H1 (cell line): ENCODE measurements around the gene RBM4B. TPM values are rescaled to one million over a fixed set of nuclear protein-coding genes. Genes with fewer than 3 reads are reported as not detected.

ENCODE experiments used
- CTCF ChIA-PET: fragments of 300-600 bp; sonication (Branson Sonifier 250); formaldehyde crosslinking; loops from one replicate; lab custom pipeline; 2021; ENCODE audit not compliant: partially characterized antibody; lab: Charles Lee
- POLR2A ChIA-PET: fragments of 300-600 bp; sonication (Branson Sonifier 250); formaldehyde crosslinking; loops from one replicate; lab custom pipeline; 2021; ENCODE audit warnings: inconsistent platforms; ENCODE audit not compliant: partially characterized antibody; lab: Charles Lee
- DNase-seq, 2 experiments: peaks; one replicate each; pipeline versions ENCODE4 v3.0.0 to v3.0.0-alpha.2; 2010 to 2022; ENCODE audit warnings: low spot score in 2 of 2, low read depth in 1 of 2, mixed read lengths in 1 of 2
- FAIRE-seq: peaks from 2 replicates; lab custom pipeline; 2011; peaks lifted over from hg19 to GRCh38; lab: Jason Lieb, UNC
- H2AFZ ChIP-seq: 2 replicates; pipeline ENCODE4 v1.8.1; 2012; ENCODE audit warnings: low read length, inconsistent platforms
- H2AK5ac ChIP-seq: 2 replicates; pipeline ENCODE4 v1.6.1; 2013; ENCODE audit warnings: low read depth, low read length
- H2BK120ac ChIP-seq: replicated peaks from 2 replicates; pipeline ENCODE3; 2013; ENCODE audit warnings: low read depth, low read length, inconsistent platforms
- H2BK12ac ChIP-seq: 2 replicates; pipeline ENCODE4 v1.6.1; 2013; ENCODE audit warnings: low read depth, low read length
- H2BK15ac ChIP-seq: 2 replicates; pipeline ENCODE4 v1.6.1; 2013; ENCODE audit warnings: low read length
- H2BK20ac ChIP-seq: 2 replicates; pipeline ENCODE4 v1.6.1; 2013; ENCODE audit warnings: low read length
- H2BK5ac ChIP-seq: 2 replicates; pipeline ENCODE4 v1.6.1; 2013; ENCODE audit warnings: low read depth, low read length
- H3K14ac ChIP-seq: 2 replicates; pipeline ENCODE4 v1.6.1; 2013; ENCODE audit warnings: inconsistent platforms; ENCODE audit not compliant: insufficient read length
- H3K18ac ChIP-seq: 2 replicates; pipeline ENCODE4 v1.6.1; 2013; ENCODE audit warnings: low read length; ENCODE audit errors: extremely low read depth
- H3K23ac ChIP-seq: 2 replicates; pipeline ENCODE4 v1.6.1; 2013; ENCODE audit warnings: inconsistent platforms; ENCODE audit not compliant: insufficient read length
- H3K23me2 ChIP-seq: 2 replicates; pipeline ENCODE4 v1.6.1; 2013; ENCODE audit warnings: low read depth, low read length
- H3K27ac ChIP-seq: 2 replicates; pipeline ENCODE4 v1.6.1; 2011; ENCODE audit warnings: low read depth, low read length, inconsistent platforms
- H3K27me3 ChIP-seq, 4 experiments: replicated peaks in 1 of 4; 1 replicate in 1 of 4; 2 replicates in 3 of 4; pipeline versions ENCODE4 v1.6.1 to v1.8.1; 2011 to 2013; ENCODE audit warnings: low read length in 3 of 4, mild to moderate bottlenecking in 3 of 4, inconsistent platforms in 2 of 4, mixed read lengths in 2 of 4, moderate library complexity in 1 of 4; ENCODE audit not compliant: control insufficient read depth in 3 of 4, insufficient read depth in 3 of 4; ENCODE audit errors: extremely low read depth in 1 of 4
- H3K36me3 ChIP-seq, 4 experiments: 2 replicates each; pipeline versions ENCODE4 v1.6.1 to v1.8.1; 2011 to 2013; ENCODE audit warnings: mild to moderate bottlenecking in 4 of 4, low read length in 3 of 4, moderate library complexity in 2 of 4, control low read depth in 1 of 4, inconsistent platforms in 1 of 4; ENCODE audit not compliant: insufficient read depth in 4 of 4, control insufficient read depth in 2 of 4
- H3K4ac ChIP-seq: replicated peaks from 2 replicates; pipeline ENCODE3; 2013; ENCODE audit warnings: low read length, low read depth, mixed read lengths, inconsistent platforms; ENCODE audit not compliant: insufficient read length
- H3K4me1 ChIP-seq, 4 experiments: replicated peaks in 1 of 4; 1 replicate in 1 of 4; 2 replicates in 3 of 4; pipeline versions ENCODE4 v1.6.1 to v1.8.1; 2011 to 2013; ENCODE audit warnings: low read length in 3 of 4, inconsistent platforms in 2 of 4, mixed read lengths in 1 of 4; ENCODE audit not compliant: insufficient read depth in 4 of 4, control insufficient read depth in 3 of 4
- H3K4me2 ChIP-seq, 2 experiments: 2 replicates each; pipeline versions ENCODE4 v1.6.1 to v1.8.1; 2011 to 2013; ENCODE audit warnings: low read depth in 2 of 2, low read length in 2 of 2, control low read depth in 1 of 2, inconsistent platforms in 1 of 2, mild to moderate bottlenecking in 1 of 2; ENCODE audit not compliant: insufficient read depth in 1 of 2
- H3K4me3 ChIP-seq, 4 experiments: fragments of 200-600, 300-600 bp in 1 of 4; sonication (generic), shearing (Covaris generic), sonication (Bioruptor Twin) in 1 of 4; 2 replicates each; pipeline versions ENCODE4 v1.5.1 to v1.8.1; 2011 to 2016; ENCODE audit warnings: low read length in 4 of 4, low read depth in 3 of 4, control low read depth in 2 of 4, inconsistent platforms in 2 of 4, mild to moderate bottlenecking in 2 of 4, mixed read lengths in 1 of 4, moderate library complexity in 1 of 4; ENCODE audit not compliant: insufficient read depth in 2 of 4; ENCODE audit errors: extremely low read depth in 1 of 4
- H3K56ac ChIP-seq: replicated peaks from 2 replicates; pipeline ENCODE3; 2013; ENCODE audit warnings: low read depth, mild to moderate bottlenecking, mixed read lengths, low read length, inconsistent platforms; ENCODE audit not compliant: insufficient read length
- H3K79me1 ChIP-seq: 2 replicates; pipeline ENCODE4 v1.6.1; 2013; ENCODE audit warnings: low read depth, low read length, control low read depth
- H3K79me2 ChIP-seq, 2 experiments: 2 replicates each; pipeline versions ENCODE4 v1.6.1 to v1.8.1; 2012 to 2013; ENCODE audit warnings: low read length in 2 of 2, mild to moderate bottlenecking in 2 of 2, inconsistent platforms in 1 of 2; ENCODE audit not compliant: insufficient read depth in 2 of 2, control insufficient read depth in 1 of 2
- H3K9ac ChIP-seq, 4 experiments: replicated peaks in 1 of 4; 1 replicate in 1 of 4; 2 replicates in 3 of 4; pipeline versions ENCODE4 v1.6.1 to v1.8.1; 2011 to 2013; ENCODE audit warnings: low read depth in 3 of 4, low read length in 3 of 4, control low read depth in 2 of 4, mild to moderate bottlenecking in 2 of 4, moderate library complexity in 2 of 4, inconsistent platforms in 1 of 4; ENCODE audit errors: extremely low read depth in 1 of 4
- H3K9me3 ChIP-seq, 2 experiments: 2 replicates each; pipeline versions ENCODE4 v1.6.1 to v1.8.1; 2012 to 2013; ENCODE audit warnings: mild to moderate bottlenecking in 2 of 2, moderate library complexity in 2 of 2, control low read depth in 1 of 2, inconsistent platforms in 1 of 2, low read depth in 1 of 2, low read length in 1 of 2, mixed read lengths in 1 of 2; ENCODE audit not compliant: insufficient read depth in 2 of 2
- H4K20me1 ChIP-seq, 2 experiments: replicated peaks in 1 of 2; 2 replicates each; pipeline versions ENCODE3 to v1.8.1; 2011 to 2013; ENCODE audit warnings: inconsistent platforms in 2 of 2, low read length in 2 of 2, mild to moderate bottlenecking in 1 of 2; ENCODE audit not compliant: insufficient read depth in 2 of 2, control insufficient read depth in 1 of 2
- H4K5ac ChIP-seq: 2 replicates; pipeline ENCODE4 v1.6.1; 2013; ENCODE audit warnings: low read length, low read depth, mixed read lengths, inconsistent platforms; ENCODE audit not compliant: insufficient read length
- H4K8ac ChIP-seq: 2 replicates; pipeline ENCODE4 v1.8.0; 2013; ENCODE audit warnings: mild to moderate bottlenecking, moderate library complexity, low read length, inconsistent platforms; ENCODE audit not compliant: insufficient read depth; ENCODE audit errors: extremely low read depth
- H4K91ac ChIP-seq: replicated peaks from 2 replicates; pipeline ENCODE3; 2013; ENCODE audit warnings: low read length, mixed read lengths, inconsistent platforms; ENCODE audit not compliant: insufficient read length
- CTBP2 ChIP-seq: IDR thresholded peaks from 2 replicates; pipeline ENCODE4 v1.7.0; 2011; ENCODE audit warnings: borderline replicate concordance, mild to moderate bottlenecking, moderate library complexity, mixed read lengths, low read length; ENCODE audit not compliant: insufficient read depth, insufficient read length
- RXRA ChIP-seq: IDR thresholded peaks from 2 replicates; pipeline ENCODE4 v1.6.1; 2011; ENCODE audit warnings: low read depth, mild to moderate bottlenecking, low read length, moderate library complexity; ENCODE audit not compliant: insufficient read depth
- WGBS, 2 experiments: shearing (Covaris generic) in 1 of 2; methylation state at CpG; one replicate each; pipeline versions ENCODE4 v1.1.6 to v1.1.7; 2013 to 2015; ENCODE audit warnings: low lambda C conversion rate in 2 of 2, mixed read lengths in 2 of 2, inconsistent platforms in 1 of 2, low coverage in 1 of 2, missing lambda C conversion rate in 1 of 2; ENCODE audit not compliant: insufficient replicate concordance in 2 of 2, insufficient coverage in 1 of 2, insufficient read length in 1 of 2; ENCODE audit errors: extremely low coverage in 1 of 2, missing lambda C conversion rate in 1 of 2; 5-methylcytosine and 5-hydroxymethylcytosine counted together
- polyA plus RNA-seq, 7 experiments: library from polyadenylated mRNA; depleted of rRNA in 3 of 7; stranded (reverse) in 5 of 7; unstranded in 2 of 7; fragments of >200 nt in 5 of 7; fragments of 200-250 nt in 2 of 7; gene quantifications; 1 replicate in 5 of 7; 2 replicates in 1 of 7; 4 replicates in 1 of 7; pipeline versions ENCODE4 v1.2.1 to v1.2.3, GENCODE V29; 2011 to 2013; ENCODE audit warnings: missing spikeins in 2 of 7, mixed read lengths in 2 of 7
- total RNA-seq: library from RNA; stranded (reverse); fragmentation: NEBNext Ultra II Directional; extraction: Animal tissue kit (Norgen Biotek cat#: 25700); gene quantifications from 2 replicates; pipeline ENCODE4 v1.2.1, GENCODE V29; 2021

The RBM4B gene
- total and polyA plus RNA-seq, 2 of the 8 experiments (the other 6 are each of a cell fraction or from before 2014, with no cell fraction given), result 27.5 to 30.5 TPM

GRCh38 chr11:66674964-66675602 lies 2.6 kb downstream of the RBM4B start:
- CTCF ChIA-PET, result interaction anchor here (0.9 to 1.1 kb wide), 2 partner anchors 12 to 184 kb away, joined by 3 to 4 read pairs; no protein-coding TSS in a partner anchor
- H3K9me3 ChIP-seq, result no peaks in the 10 kb centered on the region
- no peak for FAIRE-seq

More at GRCh38 chr11:66674964-66675602, 2.6 kb downstream of the RBM4B start:
- Histone ChIP-seq H3K4me2 (peak overlapping the region; percentile 51 to 99; a peak in 2 of 4 replicates), H3K4me1 (peaks cover 3 to 15% (median 8%) of the 10 kb centered on the region in 4 experiments; a peak in 5 of 7 replicates), H2BK12ac (no peak overlapping the region), H3K79me2 (peaks cover 0 to 59% of the 10 kb centered on the region in 2 experiments; a peak in 2 of 4 replicates), H2BK5ac (no peak overlapping the region), H3K14ac (no peak overlapping the region), H3K23ac (no peak overlapping the region), H3K4ac (no peak overlapping the region), H4K5ac (no peak overlapping the region), H3K9ac (no peak overlapping the region), H2AFZ (no peak overlapping the region), H3K4me3 (peak overlapping the region in 1 of 4 experiments; percentile 86; a peak in 3 of 8 replicates), H3K18ac (no peak overlapping the region), H4K20me1 (peaks cover 0 to 4% of the 10 kb centered on the region in 2 experiments), H4K91ac (no peak overlapping the region), H3K23me2 (peaks cover 7% of the 10 kb centered on the region), H3K27me3 (no peaks in the 10 kb centered on the region), H2BK15ac (no peak overlapping the region), H3K56ac (no peak overlapping the region), H3K36me3 (peaks cover 0 to 10% (median 0%) of the 10 kb centered on the region in 4 experiments; a peak in 3 of 8 replicates), H4K8ac (no peak overlapping the region), H3K27ac (no peak overlapping the region), H3K79me1 (peaks cover 3% of the 10 kb centered on the region; the same call in 1 of the 2 replicates), H2BK120ac (no peak overlapping the region), H2BK20ac (no peak overlapping the region), H2AK5ac (no peak overlapping the region)
- DNase-seq, result no peak
- POLR2A ChIA-PET, result interaction anchor here (0.6 to 66.2 kb wide), 4 partner anchors 11 to 185 kb away, joined by 3 to 2165 read pairs (median 4); partner anchors contain the start of genes CCDC87, CCS, RBM14 and RBM4
- no peak for TF ChIP-seq CTBP2
- no peak for TF ChIP-seq RXRA
- 91% methylated on average over 2 of the region's 2 CpGs; no CpG with 5 or more reads in 1 of the 2 experiments for WGBS, 2 experiments
